Keratinocyte (primary cell): ENCODE results near the gene LAT. TPM values are rescaled to one million over a fixed set of nuclear protein-coding genes. Genes with fewer than 3 reads are reported as not detected.

ENCODE experiments used
- DNase-seq: peaks from one replicate; pipeline ENCODE4 v3.0.0-alpha.2; 2011; ENCODE audit warnings: low read depth, missing footprints, low spot score
- FAIRE-seq: peaks from 2 replicates; lab custom pipeline; 2011; peaks lifted over from hg19 to GRCh38; lab: Jason Lieb, UNC
- H2AFZ ChIP-seq: 2 replicates; pipeline ENCODE4 v1.6.0; 2012; ENCODE audit warnings: low read length, control low read depth, inconsistent platforms; ENCODE audit not compliant: control insufficient read depth
- H3K27ac ChIP-seq: 2 replicates; pipeline ENCODE4 v1.5.1; 2011; ENCODE audit warnings: low read length; ENCODE audit not compliant: control insufficient read depth, insufficient read depth
- H3K27me3 ChIP-seq: 3 replicates; pipeline ENCODE4 v1.6.0; 2011; ENCODE audit warnings: low read length; ENCODE audit not compliant: control insufficient read depth, insufficient read depth; ENCODE audit errors: extremely low read depth
- H3K36me3 ChIP-seq, 2 experiments: 2 replicates in 1 of 2; 3 replicates in 1 of 2; pipeline ENCODE4 v1.5.1; 2011; ENCODE audit warnings: low read length in 2 of 2, mild to moderate bottlenecking in 1 of 2; ENCODE audit not compliant: control insufficient read depth in 2 of 2, insufficient read depth in 2 of 2; ENCODE audit errors: extremely low read depth in 1 of 2
- H3K4me1 ChIP-seq: 3 replicates; pipeline ENCODE4 v1.5.1; 2011; ENCODE audit warnings: low read length; ENCODE audit not compliant: control insufficient read depth, insufficient read depth; ENCODE audit errors: extremely low read depth
- H3K4me2 ChIP-seq: 3 replicates; pipeline ENCODE4 v1.6.0; 2011; ENCODE audit warnings: low read depth, low read length; ENCODE audit not compliant: control insufficient read depth, insufficient read depth; ENCODE audit errors: extremely low read depth
- H3K4me3 ChIP-seq, 3 experiments: fragments of 200-600 bp in 1 of 3; sonication (generic) in 1 of 3; 2 replicates in 2 of 3; 3 replicates in 1 of 3; pipeline ENCODE4 v1.5.1; 2011 to 2016; ENCODE audit warnings: low read length in 3 of 3, mild to moderate bottlenecking in 3 of 3, control low read depth in 2 of 3, inconsistent platforms in 1 of 3, low read depth in 1 of 3, mixed read lengths in 1 of 3, mixed run types in 1 of 3, moderate library complexity in 1 of 3; ENCODE audit not compliant: control insufficient read depth in 2 of 3, insufficient read depth in 2 of 3; ENCODE audit errors: extremely low read depth in 1 of 3
- H3K79me2 ChIP-seq: 2 replicates; pipeline ENCODE4 v1.6.0; 2012; ENCODE audit warnings: low read length; ENCODE audit not compliant: control insufficient read depth, insufficient read depth
- H3K9ac ChIP-seq: 3 replicates; pipeline ENCODE4 v1.6.0; 2011; ENCODE audit warnings: low read length; ENCODE audit not compliant: control insufficient read depth, insufficient read depth; ENCODE audit errors: extremely low read depth
- H3K9me1 ChIP-seq: 3 replicates; pipeline ENCODE4 v1.6.0; 2011; ENCODE audit warnings: low read length; ENCODE audit not compliant: control insufficient read depth, insufficient read depth; ENCODE audit errors: extremely low read depth
- H3K9me3 ChIP-seq: 2 replicates; pipeline ENCODE4 v1.5.1; 2012; ENCODE audit warnings: low read depth, low read length; ENCODE audit not compliant: control insufficient read depth
- H4K20me1 ChIP-seq: 3 replicates; pipeline ENCODE4 v1.6.0; 2011; ENCODE audit warnings: low read length; ENCODE audit not compliant: control insufficient read depth, insufficient read depth; ENCODE audit errors: extremely low read depth
- EZH2 ChIP-seq: IDR thresholded peaks from one replicate; pipeline ENCODE4 v1.6.1; 2012; ENCODE audit warnings: inconsistent platforms, mild to moderate bottlenecking, low read length, moderate library complexity
- dilution Hi-C: fragments of 300-500 bp; cut with MboI; formaldehyde crosslinking; loops from one replicate; pipeline ENCODE4 v1.7.0; 2020; ENCODE audit warnings: low sequenced_read_pairs; ENCODE audit not compliant: extremely low pct_ligation_motif_present
- polyA plus RNA-seq, 5 experiments: library from polyadenylated mRNA; depleted of rRNA in 3 of 5; stranded (reverse) in 3 of 5; stranded (forward) in 1 of 5; unstranded in 1 of 5; fragments of >200 nt; gene quantifications; 1 replicate in 1 of 5; 2 replicates in 3 of 5; 3 replicates in 1 of 5; pipeline versions ENCODE4 v1.2.1 to v1.2.3, GENCODE V29; 2011 to 2012; ENCODE audit warnings: missing spikeins in 2 of 5, low read depth in 1 of 5, low replicate concordance in 1 of 5
- TF ChIP-seq, protein P1 (sequence below), 3 experiments: IDR thresholded peaks in 1 of 3; conservative IDR thresholded peaks in 1 of 3; optimal IDR thresholded peaks in 1 of 3; 2 replicates in 2 of 3; 3 replicates in 1 of 3; pipeline versions ENCODE3 to v1.5.1; 2011; ENCODE audit warnings: low read length in 3 of 3, mild to moderate bottlenecking in 3 of 3, moderate library complexity in 2 of 3, control low read depth in 1 of 3, inconsistent platforms in 1 of 3; ENCODE audit not compliant: insufficient read depth in 2 of 3; ENCODE audit errors: extremely low read depth in 1 of 3

LAT gene
- polyA plus RNA-seq, 1 donor (not counting 4 experiments of a cell fraction or from before 2014, with no cell fraction given): 1.2 TPM

GRCh38 chr16:29030086-29030840, 45.4 kb downstream of the LAT start:
- Histone ChIP-seq H4K20me1 (no peaks in the 10 kb centered on the region), H3K4me1 (no peaks in the 10 kb centered on the region), H3K36me3 (no peaks in the 10 kb centered on the region), H3K79me2 (no peaks in the 10 kb centered on the region), H3K27me3 (no peaks in the 10 kb centered on the region), H3K4me3 (no peak overlapping the region), H2AFZ (no peak overlapping the region), H3K9me3 (no peaks in the 10 kb centered on the region), H3K4me2 (no peak overlapping the region), H3K9me1 (no peaks in the 10 kb centered on the region), H3K9ac (no peak overlapping the region), H3K27ac (no peak overlapping the region)
- DNase-seq (no peak), FAIRE-seq (no peak)
- dilution Hi-C loops: no loop called here
- TF ChIP-seq, protein P1, sequence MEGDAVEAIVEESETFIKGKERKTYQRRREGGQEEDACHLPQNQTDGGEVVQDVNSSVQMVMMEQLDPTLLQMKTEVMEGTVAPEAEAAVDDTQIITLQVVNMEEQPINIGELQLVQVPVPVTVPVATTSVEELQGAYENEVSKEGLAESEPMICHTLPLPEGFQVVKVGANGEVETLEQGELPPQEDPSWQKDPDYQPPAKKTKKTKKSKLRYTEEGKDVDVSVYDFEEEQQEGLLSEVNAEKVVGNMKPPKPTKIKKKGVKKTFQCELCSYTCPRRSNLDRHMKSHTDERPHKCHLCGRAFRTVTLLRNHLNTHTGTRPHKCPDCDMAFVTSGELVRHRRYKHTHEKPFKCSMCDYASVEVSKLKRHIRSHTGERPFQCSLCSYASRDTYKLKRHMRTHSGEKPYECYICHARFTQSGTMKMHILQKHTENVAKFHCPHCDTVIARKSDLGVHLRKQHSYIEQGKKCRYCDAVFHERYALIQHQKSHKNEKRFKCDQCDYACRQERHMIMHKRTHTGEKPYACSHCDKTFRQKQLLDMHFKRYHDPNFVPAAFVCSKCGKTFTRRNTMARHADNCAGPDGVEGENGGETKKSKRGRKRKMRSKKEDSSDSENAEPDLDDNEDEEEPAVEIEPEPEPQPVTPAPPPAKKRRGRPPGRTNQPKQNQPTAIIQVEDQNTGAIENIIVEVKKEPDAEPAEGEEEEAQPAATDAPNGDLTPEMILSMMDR (optimal IDR thresholded peaks at IDR 0.05 in 1 of 3, IDR thresholded peaks at IDR 0.05 in 1 of 3, conservative IDR thresholded peaks at IDR 0.05 in 1 of 3; ENCODE audit: extremely low read depth in 1 of 3, insufficient read depth in 2 of 3, low read length in 3 of 3): no peak
- no peak for TF ChIP-seq EZH2

Other genes starting within 250 kb of the LAT start
- 0.20 to 0.46 TPM (median 0.38 TPM) in 3 replicates for gene NPIPB9, start 233.3 kb upstream of the LAT start, polyA plus RNA-seq
- gene ATXN2L, start 162.1 kb upstream of the LAT start, polyA plus RNA-seq: 10.5 to 28.1 TPM (median 11.8 TPM) in 3 replicates
- gene TUFM, start 138.7 kb upstream of the LAT start, polyA plus RNA-seq: 104 to 145 TPM (median 134 TPM) in 3 replicates
- 10.5 to 17.9 TPM (median 15.7 TPM) in 3 replicates for gene SH2B1, start 121.2 kb upstream of the LAT start, polyA plus RNA-seq
- gene ATP2A1, start 106.6 kb upstream of the LAT start, polyA plus RNA-seq: 0.12 to 0.48 TPM (median 0.29 TPM) in 3 replicates
- gene RABEP2, start 59.8 kb upstream of the LAT start, polyA plus RNA-seq: 8.7 to 11.8 TPM (median 9.0 TPM) in 3 replicates
- gene CD19, start 53.1 kb upstream of the LAT start, polyA plus RNA-seq: 0.04 TPM in 1 of 3 replicates, not detected in the others
- 51.4 to 57.0 TPM (median 56.5 TPM) in 3 replicates for gene NFATC2IP, start 34.1 kb upstream of the LAT start, polyA plus RNA-seq
- 16.3 to 34.7 TPM (median 23.7 TPM) in 3 replicates for gene SPNS1, start 10.3 kb upstream of the LAT start, polyA plus RNA-seq